Measurements from ENCODE around the gene PISD.

- TF ChIP-seq, protein P1, sequence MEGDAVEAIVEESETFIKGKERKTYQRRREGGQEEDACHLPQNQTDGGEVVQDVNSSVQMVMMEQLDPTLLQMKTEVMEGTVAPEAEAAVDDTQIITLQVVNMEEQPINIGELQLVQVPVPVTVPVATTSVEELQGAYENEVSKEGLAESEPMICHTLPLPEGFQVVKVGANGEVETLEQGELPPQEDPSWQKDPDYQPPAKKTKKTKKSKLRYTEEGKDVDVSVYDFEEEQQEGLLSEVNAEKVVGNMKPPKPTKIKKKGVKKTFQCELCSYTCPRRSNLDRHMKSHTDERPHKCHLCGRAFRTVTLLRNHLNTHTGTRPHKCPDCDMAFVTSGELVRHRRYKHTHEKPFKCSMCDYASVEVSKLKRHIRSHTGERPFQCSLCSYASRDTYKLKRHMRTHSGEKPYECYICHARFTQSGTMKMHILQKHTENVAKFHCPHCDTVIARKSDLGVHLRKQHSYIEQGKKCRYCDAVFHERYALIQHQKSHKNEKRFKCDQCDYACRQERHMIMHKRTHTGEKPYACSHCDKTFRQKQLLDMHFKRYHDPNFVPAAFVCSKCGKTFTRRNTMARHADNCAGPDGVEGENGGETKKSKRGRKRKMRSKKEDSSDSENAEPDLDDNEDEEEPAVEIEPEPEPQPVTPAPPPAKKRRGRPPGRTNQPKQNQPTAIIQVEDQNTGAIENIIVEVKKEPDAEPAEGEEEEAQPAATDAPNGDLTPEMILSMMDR (conservative IDR thresholded peaks at IDR 0.05 in 1 of 2, IDR thresholded peaks at IDR 0.05 in 1 of 2; ENCODE audit: extremely low read depth in 1 of 2, insufficient read depth in 1 of 2, low read depth in 1 of 2, low read length in 2 of 2) = no peak
- TF ChIP-seq EZH2 (IDR thresholded peaks at IDR 0.05; ENCODE audit: borderline replicate concordance, low read length) = no peak
These were observed 83.8 kb downstream of the PISD start for GRCh38 chr22:31578171-31578570.

Measured in mammary epithelial cell (primary cell).